GM12878 (cell line): Measurements from ENCODE around the gene MAGIX. TPM values are rescaled to one million over a fixed set of nuclear protein-coding genes. Genes with fewer than 3 reads are reported as not detected.

Experiments
- ATAC-seq: fragments of 200-7000 bp; cut with Tn5 transposase; 3 replicates; pipeline ENCODE4 v1.9.1; 2020; ENCODE audit warnings: mild to moderate bottlenecking, moderate library complexity
- BruUV-seq: library from RNA; stranded (reverse); fragments of 400-500 nt; replicated peaks from 2 replicates; lab custom pipeline; 2021; lab: Mats Ljungman, UMichigan
- CTCF ChIA-PET: fragments of 300-600 bp; sonication (Branson Sonifier 250); formaldehyde crosslinking; extraction: SDS; loops from one replicate; lab custom pipeline; 2021; ENCODE audit warnings: inconsistent platforms; lab: Yijun Ruan, JAX
- POLR2A ChIA-PET: fragments of 350-600 bp; formaldehyde crosslinking; extraction: SDS; loops from one replicate; lab custom pipeline; 2021; ENCODE audit warnings: inconsistent platforms; lab: Charles Lee
- RAD21 ChIA-PET: fragments of 300-600 bp; sonication (Branson Sonifier 250); formaldehyde crosslinking; loops from one replicate; lab custom pipeline; 2023; ENCODE audit warnings: antibody characterized with exemption; ENCODE audit not compliant: unreplicated experiment; lab: Charles Lee
- SMC1A ChIA-PET: fragments of 300-600 bp; sonication (Branson Sonifier 250); formaldehyde crosslinking; loops from one replicate; lab custom pipeline; 2023; ENCODE audit not compliant: unreplicated experiment, uncharacterized antibody; lab: Charles Lee
- DNase-seq: peaks from one replicate; pipeline ENCODE4 v3.0.0-alpha.2; 2011; ENCODE audit warnings: low read depth, low spot score
- FAIRE-seq: peaks from 3 replicates; lab custom pipeline; 2011; peaks lifted over from hg19 to GRCh38; lab: Jason Lieb, UNC
- H2AFZ ChIP-seq: 2 replicates; pipeline ENCODE4 v1.6.0; 2011; ENCODE audit warnings: low read depth, low read length, control low read depth; ENCODE audit not compliant: control insufficient read depth
- H3K27ac ChIP-seq: 2 replicates; pipeline ENCODE4 v1.5.1; 2011; ENCODE audit warnings: control low read depth; ENCODE audit not compliant: control insufficient read depth, insufficient read depth
- H3K27me3 ChIP-seq, 2 experiments: replicated peaks in 1 of 2; 2 replicates each; pipeline versions ENCODE4 v1.6.0 to v1.6.1; 2011; ENCODE audit warnings: low read length in 1 of 2; ENCODE audit not compliant: control insufficient read depth in 2 of 2, insufficient read depth in 2 of 2
- H3K36me3 ChIP-seq, 2 experiments: 2 replicates each; pipeline ENCODE4 v1.5.1; 2011; ENCODE audit warnings: low read length in 1 of 2; ENCODE audit not compliant: control insufficient read depth in 2 of 2, insufficient read depth in 2 of 2
- H3K4me1 ChIP-seq: 2 replicates; pipeline ENCODE4 v1.6.1; 2011; ENCODE audit warnings: mild to moderate bottlenecking, low read length, moderate library complexity, mixed read lengths; ENCODE audit not compliant: control insufficient read depth, insufficient read depth
- H3K4me2 ChIP-seq: 2 replicates; pipeline ENCODE4 v1.6.0; 2011; ENCODE audit warnings: control low read depth; ENCODE audit not compliant: control insufficient read depth, insufficient read depth
- H3K4me3 ChIP-seq: fragments of 200-600 bp; sonication (generic); 2 replicates; pipeline ENCODE4 v1.5.1; 2016
- H3K79me2 ChIP-seq: 2 replicates; pipeline ENCODE4 v1.6.0; 2011; ENCODE audit warnings: low read length; ENCODE audit not compliant: control insufficient read depth, insufficient read depth
- H3K9ac ChIP-seq: 2 replicates; pipeline ENCODE4 v1.8.0; 2011; ENCODE audit warnings: low read length, control low read depth, mixed read lengths; ENCODE audit not compliant: control insufficient read depth, insufficient read depth
- H3K9me3 ChIP-seq: replicated peaks from 3 replicates; pipeline ENCODE4 v1.5.1; 2011; ENCODE audit warnings: mild to moderate bottlenecking, low read length; ENCODE audit not compliant: control insufficient read depth, insufficient read depth
- H4K20me1 ChIP-seq: 2 replicates; pipeline ENCODE4 v1.6.0; 2011; ENCODE audit not compliant: control insufficient read depth, insufficient read depth
- CHD4 ChIP-seq: fragments of 200-600 bp; sonication (generic); IDR thresholded peaks from 2 replicates; pipeline ENCODE4 v1.6.1; 2016; ENCODE audit warnings: mild to moderate bottlenecking
- EGR1 ChIP-seq, 2 experiments: IDR thresholded peaks; 1 replicate in 1 of 2; 2 replicates in 1 of 2; pipeline ENCODE4 v1.6.1; 2011 to 2012; ENCODE audit warnings: low read depth in 2 of 2, low read length in 2 of 2, borderline replicate concordance in 1 of 2, mild to moderate bottlenecking in 1 of 2, moderate library complexity in 1 of 2
- SREBF1 ChIP-seq: IDR thresholded peaks from 2 replicates; pipeline ENCODE4 v1.6.1; 2012; ENCODE audit warnings: mild to moderate bottlenecking, low read length
- TCF12 ChIP-seq: IDR thresholded peaks from 2 replicates; pipeline ENCODE4 v1.6.1; 2011; ENCODE audit warnings: low read depth, mild to moderate bottlenecking, low read length
- ZZZ3 ChIP-seq: IDR thresholded peaks from 2 replicates; pipeline ENCODE4 v1.6.1; 2011; ENCODE audit warnings: low read depth; ENCODE audit not compliant: control insufficient read depth, insufficient read length
- WGBS: methylation state at CpG from one replicate; pipeline ENCODE4 v1.1.6; 2016; ENCODE audit warnings: low lambda C conversion rate; ENCODE audit not compliant: insufficient replicate concordance, insufficient coverage; ENCODE audit errors: missing lambda C conversion rate; 5-methylcytosine and 5-hydroxymethylcytosine counted together
- in situ Hi-C: fragments of 300-500 bp; cut with MboI; formaldehyde crosslinking; loops from 9 replicates; pipeline ENCODE4 v1.14.3; 2018; ENCODE audit warnings: mixed read lengths
- intact Hi-C: fragments of 100-400 bp; cut with micrococcal nuclease; formaldehyde crosslinking; loops from one replicate; pipeline ENCODE4 v1.14.2; 2022; ENCODE audit not compliant: unreplicated experiment
- polyA plus RNA-seq, 11 experiments: library from polyadenylated mRNA; depleted of rRNA in 4 of 11; unstranded in 6 of 11; stranded (reverse) in 5 of 11; fragments of >200 nt; fragmentation: Nextera tagmentation in 4 of 11; fragmentation: Illumina TruSeq in 1 of 11; extraction: Ambion mirVana in 4 of 11; extraction: Trizol in 1 of 11; gene quantifications; 1 replicate in 1 of 11; 2 replicates in 10 of 11; pipeline versions ENCODE4 v1.2.1 to v1.2.3, GENCODE V29; 2011 to 2016; ENCODE audit warnings: inconsistent platforms in 2 of 11, missing spikeins in 2 of 11, low read depth in 1 of 11
- total RNA-seq, 4 experiments: library from RNA; depleted of rRNA in 3 of 4; stranded (reverse); fragments of >200 nt in 3 of 4; fragmentation: Illumina TruSeq in 1 of 4; extraction: Trizol in 1 of 4; gene quantifications; 2 replicates each; pipeline versions ENCODE4 v1.2.1 to v1.2.3, GENCODE V29; 2013 to 2021
- TF ChIP-seq, protein P1 (sequence below): IDR thresholded peaks from 2 replicates; pipeline ENCODE4 v1.6.1; 2012; ENCODE audit warnings: low read depth, low read length, improper control_type of control experiment
- TF ChIP-seq, protein P2 (sequence below): IDR thresholded peaks from 2 replicates; pipeline ENCODE4 v1.6.1; 2011; ENCODE audit warnings: low read depth, low read length, improper control_type of control experiment, borderline replicate concordance
- TF ChIP-seq, protein P3 (sequence below): fragments of 450-650 bp; formaldehyde crosslinking; IDR thresholded peaks from 2 replicates; pipeline ENCODE4 v1.5.0; 2022; ENCODE audit warnings: mild to moderate bottlenecking, missing genetic modification characterization
- TF ChIP-seq, protein P4 (sequence below): fragments of 450-650 bp; IDR thresholded peaks from 2 replicates; pipeline ENCODE4 v1.6.1; 2016; ENCODE audit warnings: mild to moderate bottlenecking
- TF ChIP-seq, protein P5 (sequence below): fragments of 450-650 bp; IDR thresholded peaks from 2 replicates; pipeline ENCODE4 v1.6.1; 2018; ENCODE audit warnings: borderline replicate concordance, mild to moderate bottlenecking; ENCODE audit not compliant: partially characterized antibody
- TF ChIP-seq, protein P6 (sequence below): fragments of 450-650 bp; IDR thresholded peaks from 2 replicates; pipeline ENCODE4 v1.6.1; 2017; ENCODE audit warnings: borderline replicate concordance
- TF ChIP-seq, protein P7 (sequence below): IDR thresholded peaks from 2 replicates; pipeline ENCODE4 v1.6.1; 2011; ENCODE audit warnings: mild to moderate bottlenecking, low read depth, low read length, moderate library complexity; ENCODE audit not compliant: insufficient replicate concordance

MAGIX gene
- total and polyA plus RNA-seq, 10 of the 15 experiments (the other 5 are each of a cell fraction or from before 2014, with no cell fraction given), result 0.03 to 2.5 (median 0.82) TPM

DNA sequence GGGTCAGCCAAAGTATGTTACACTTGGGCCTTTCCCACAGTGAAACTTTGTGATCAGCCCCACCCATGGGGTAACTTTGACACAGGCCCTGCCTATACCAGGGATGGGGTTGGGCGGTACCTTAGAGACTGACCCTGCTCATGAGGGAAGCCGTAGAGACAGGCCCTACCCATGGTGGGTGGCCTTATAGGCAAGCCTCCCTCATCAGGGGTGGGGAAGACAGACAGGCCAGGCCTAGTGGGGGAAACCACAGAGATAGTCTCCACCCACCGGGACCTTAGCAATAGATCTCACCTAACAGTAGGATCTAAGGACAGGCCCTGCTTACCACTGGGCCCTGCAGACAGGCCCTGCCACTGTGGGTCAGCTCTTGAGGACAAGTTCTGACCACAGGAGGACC is 16.0 kb downstream of the MAGIX start:
- in situ Hi-C loops (no loop called here), intact Hi-C loops (no loop called here)
- Histone ChIP-seq H3K4me2 (no peak overlapping the region), H4K20me1 (no peaks in the 10 kb centered on the region), H3K27ac (no peak overlapping the region), H3K36me3 (peaks cover 0 to 3% of the 10 kb centered on the region in 2 experiments; a peak in 3 of 4 replicates), H3K4me1 (no peaks in the 10 kb centered on the region), H3K27me3 (no peaks in the 10 kb centered on the region), H2AFZ (no peak overlapping the region), H3K9me3 (no peaks in the 10 kb centered on the region; the same call in 2 of the 3 replicates), H3K4me3 (no peak overlapping the region), H3K9ac (no peak overlapping the region), H3K79me2 (no peaks in the 10 kb centered on the region)
- FAIRE-seq, result no peak
- ChIA-PET CTCF (interaction anchor here (1.0 kb wide), 1 partner anchor 11 kb away, joined by 3 read pairs; no protein-coding TSS in a partner anchor), SMC1A (no interaction called here), RAD21 (no interaction called here), POLR2A (no interaction called here)
- WGBS, result 50% methylated on average over 3 of the region's 3 CpGs
- BruUV-seq, result no TSS peak
- no peak for ATAC-seq
- no peak for DNase-seq
- TF ChIP-seq, protein P1, sequence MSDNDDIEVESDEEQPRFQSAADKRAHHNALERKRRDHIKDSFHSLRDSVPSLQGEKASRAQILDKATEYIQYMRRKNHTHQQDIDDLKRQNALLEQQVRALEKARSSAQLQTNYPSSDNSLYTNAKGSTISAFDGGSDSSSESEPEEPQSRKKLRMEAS, result no peak
- TF ChIP-seq SREBF1 (no peak), ZZZ3 (no peak), TCF12 (no peak), CHD4 (no peak), EGR1 (IDR thresholded peaks at IDR 0.05; ENCODE audit: borderline replicate concordance in 1 of 2, low read depth in 2 of 2, low read length in 2 of 2) (no peak)
- TF ChIP-seq, protein P2, sequence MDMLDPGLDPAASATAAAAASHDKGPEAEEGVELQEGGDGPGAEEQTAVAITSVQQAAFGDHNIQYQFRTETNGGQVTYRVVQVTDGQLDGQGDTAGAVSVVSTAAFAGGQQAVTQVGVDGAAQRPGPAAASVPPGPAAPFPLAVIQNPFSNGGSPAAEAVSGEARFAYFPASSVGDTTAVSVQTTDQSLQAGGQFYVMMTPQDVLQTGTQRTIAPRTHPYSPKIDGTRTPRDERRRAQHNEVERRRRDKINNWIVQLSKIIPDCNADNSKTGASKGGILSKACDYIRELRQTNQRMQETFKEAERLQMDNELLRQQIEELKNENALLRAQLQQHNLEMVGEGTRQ, result no peak
- TF ChIP-seq, protein P3, sequence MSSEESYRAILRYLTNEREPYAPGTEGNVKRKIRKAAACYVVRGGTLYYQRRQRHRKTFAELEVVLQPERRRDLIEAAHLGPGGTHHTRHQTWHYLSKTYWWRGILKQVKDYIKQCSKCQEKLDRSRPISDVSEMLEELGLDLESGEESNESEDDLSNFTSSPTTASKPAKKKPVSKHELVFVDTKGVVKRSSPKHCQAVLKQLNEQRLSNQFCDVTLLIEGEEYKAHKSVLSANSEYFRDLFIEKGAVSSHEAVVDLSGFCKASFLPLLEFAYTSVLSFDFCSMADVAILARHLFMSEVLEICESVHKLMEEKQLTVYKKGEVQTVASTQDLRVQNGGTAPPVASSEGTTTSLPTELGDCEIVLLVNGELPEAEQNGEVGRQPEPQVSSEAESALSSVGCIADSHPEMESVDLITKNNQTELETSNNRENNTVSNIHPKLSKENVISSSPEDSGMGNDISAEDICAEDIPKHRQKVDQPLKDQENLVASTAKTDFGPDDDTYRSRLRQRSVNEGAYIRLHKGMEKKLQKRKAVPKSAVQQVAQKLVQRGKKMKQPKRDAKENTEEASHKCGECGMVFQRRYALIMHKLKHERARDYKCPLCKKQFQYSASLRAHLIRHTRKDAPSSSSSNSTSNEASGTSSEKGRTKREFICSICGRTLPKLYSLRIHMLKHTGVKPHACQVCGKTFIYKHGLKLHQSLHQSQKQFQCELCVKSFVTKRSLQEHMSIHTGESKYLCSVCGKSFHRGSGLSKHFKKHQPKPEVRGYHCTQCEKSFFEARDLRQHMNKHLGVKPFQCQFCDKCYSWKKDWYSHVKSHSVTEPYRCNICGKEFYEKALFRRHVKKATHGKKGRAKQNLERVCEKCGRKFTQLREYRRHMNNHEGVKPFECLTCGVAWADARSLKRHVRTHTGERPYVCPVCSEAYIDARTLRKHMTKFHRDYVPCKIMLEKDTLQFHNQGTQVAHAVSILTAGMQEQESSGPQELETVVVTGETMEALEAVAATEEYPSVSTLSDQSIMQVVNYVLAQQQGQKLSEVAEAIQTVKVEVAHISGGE, result no peak
- TF ChIP-seq, protein P4, sequence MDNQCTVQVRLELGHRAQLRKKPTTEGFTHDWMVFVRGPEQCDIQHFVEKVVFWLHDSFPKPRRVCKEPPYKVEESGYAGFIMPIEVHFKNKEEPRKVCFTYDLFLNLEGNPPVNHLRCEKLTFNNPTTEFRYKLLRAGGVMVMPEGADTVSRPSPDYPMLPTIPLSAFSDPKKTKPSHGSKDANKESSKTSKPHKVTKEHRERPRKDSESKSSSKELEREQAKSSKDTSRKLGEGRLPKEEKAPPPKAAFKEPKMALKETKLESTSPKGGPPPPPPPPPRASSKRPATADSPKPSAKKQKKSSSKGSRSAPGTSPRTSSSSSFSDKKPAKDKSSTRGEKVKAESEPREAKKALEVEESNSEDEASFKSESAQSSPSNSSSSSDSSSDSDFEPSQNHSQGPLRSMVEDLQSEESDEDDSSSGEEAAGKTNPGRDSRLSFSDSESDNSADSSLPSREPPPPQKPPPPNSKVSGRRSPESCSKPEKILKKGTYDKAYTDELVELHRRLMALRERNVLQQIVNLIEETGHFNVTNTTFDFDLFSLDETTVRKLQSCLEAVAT, result no peak
- TF ChIP-seq, protein P5, sequence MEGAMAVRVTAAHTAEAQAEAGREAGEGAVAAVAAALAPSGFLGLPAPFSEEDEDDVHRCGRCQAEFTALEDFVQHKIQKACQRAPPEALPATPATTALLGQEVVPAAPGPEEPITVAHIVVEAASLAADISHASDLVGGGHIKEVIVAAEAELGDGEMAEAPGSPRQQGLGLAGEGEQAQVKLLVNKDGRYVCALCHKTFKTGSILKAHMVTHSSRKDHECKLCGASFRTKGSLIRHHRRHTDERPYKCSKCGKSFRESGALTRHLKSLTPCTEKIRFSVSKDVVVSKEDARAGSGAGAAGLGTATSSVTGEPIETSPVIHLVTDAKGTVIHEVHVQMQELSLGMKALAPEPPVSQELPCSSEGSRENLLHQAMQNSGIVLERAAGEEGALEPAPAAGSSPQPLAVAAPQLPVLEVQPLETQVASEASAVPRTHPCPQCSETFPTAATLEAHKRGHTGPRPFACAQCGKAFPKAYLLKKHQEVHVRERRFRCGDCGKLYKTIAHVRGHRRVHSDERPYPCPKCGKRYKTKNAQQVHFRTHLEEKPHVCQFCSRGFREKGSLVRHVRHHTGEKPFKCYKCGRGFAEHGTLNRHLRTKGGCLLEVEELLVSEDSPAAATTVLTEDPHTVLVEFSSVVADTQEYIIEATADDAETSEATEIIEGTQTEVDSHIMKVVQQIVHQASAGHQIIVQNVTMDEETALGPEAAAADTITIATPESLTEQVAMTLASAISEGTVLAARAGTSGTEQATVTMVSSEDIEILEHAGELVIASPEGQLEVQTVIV, result no peak
- TF ChIP-seq, protein P6, sequence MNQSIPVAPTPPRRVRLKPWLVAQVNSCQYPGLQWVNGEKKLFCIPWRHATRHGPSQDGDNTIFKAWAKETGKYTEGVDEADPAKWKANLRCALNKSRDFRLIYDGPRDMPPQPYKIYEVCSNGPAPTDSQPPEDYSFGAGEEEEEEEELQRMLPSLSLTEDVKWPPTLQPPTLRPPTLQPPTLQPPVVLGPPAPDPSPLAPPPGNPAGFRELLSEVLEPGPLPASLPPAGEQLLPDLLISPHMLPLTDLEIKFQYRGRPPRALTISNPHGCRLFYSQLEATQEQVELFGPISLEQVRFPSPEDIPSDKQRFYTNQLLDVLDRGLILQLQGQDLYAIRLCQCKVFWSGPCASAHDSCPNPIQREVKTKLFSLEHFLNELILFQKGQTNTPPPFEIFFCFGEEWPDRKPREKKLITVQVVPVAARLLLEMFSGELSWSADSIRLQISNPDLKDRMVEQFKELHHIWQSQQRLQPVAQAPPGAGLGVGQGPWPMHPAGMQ, result no peak
- TF ChIP-seq, protein P7, sequence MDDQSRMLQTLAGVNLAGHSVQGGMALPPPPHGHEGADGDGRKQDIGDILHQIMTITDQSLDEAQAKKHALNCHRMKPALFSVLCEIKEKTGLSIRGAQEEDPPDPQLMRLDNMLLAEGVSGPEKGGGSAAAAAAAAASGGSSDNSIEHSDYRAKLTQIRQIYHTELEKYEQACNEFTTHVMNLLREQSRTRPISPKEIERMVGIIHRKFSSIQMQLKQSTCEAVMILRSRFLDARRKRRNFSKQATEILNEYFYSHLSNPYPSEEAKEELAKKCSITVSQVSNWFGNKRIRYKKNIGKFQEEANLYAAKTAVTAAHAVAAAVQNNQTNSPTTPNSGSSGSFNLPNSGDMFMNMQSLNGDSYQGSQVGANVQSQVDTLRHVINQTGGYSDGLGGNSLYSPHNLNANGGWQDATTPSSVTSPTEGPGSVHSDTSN, result no peak
